KMS-11 (cell line): ENCODE results near the gene NCR2.

ENCODE experiments used
- H2AFZ ChIP-seq: fragments of 200-600 bp; sonication (generic); 2 replicates; pipeline ENCODE4 v1.6.1; 2016; ENCODE audit warnings: antibody characterized with exemption, mixed run types, low read depth
- H3K27ac ChIP-seq: fragments of 200-600 bp; sonication (generic); 2 replicates; pipeline ENCODE4 v1.6.1; 2016; ENCODE audit warnings: mild to moderate bottlenecking, mixed run types
- H3K27me3 ChIP-seq: fragments of 200-600 bp; sonication (generic); 2 replicates; pipeline ENCODE4 v1.6.1; 2017; ENCODE audit warnings: mild to moderate bottlenecking, low read depth, mixed run types, moderate library complexity; ENCODE audit not compliant: insufficient read depth
- H3K36me3 ChIP-seq: fragments of 200-600 bp; sonication (generic); 2 replicates; pipeline ENCODE4 v1.6.1; 2017; ENCODE audit warnings: mild to moderate bottlenecking, mixed run types; ENCODE audit not compliant: insufficient read depth
- H3K4me1 ChIP-seq: fragments of 200-600 bp; sonication (generic); 2 replicates; pipeline ENCODE4 v1.6.1; 2016; ENCODE audit warnings: mild to moderate bottlenecking, low read depth, mixed run types; ENCODE audit not compliant: poor library complexity, severe bottlenecking
- H3K4me2 ChIP-seq: fragments of 200-600 bp; sonication (generic); 2 replicates; pipeline ENCODE4 v1.7.0; 2016; ENCODE audit warnings: mild to moderate bottlenecking, mixed run types
- H3K4me3 ChIP-seq: fragments of 200-600 bp; sonication (generic); IDR thresholded peaks from 2 replicates; pipeline ENCODE4 v1.6.1; 2017; ENCODE audit warnings: low read depth, low read length, mixed read lengths; ENCODE audit not compliant: insufficient read depth
- H3K79me2 ChIP-seq: fragments of 200-600 bp; sonication (generic); 2 replicates; pipeline ENCODE4 v1.6.1; 2016; ENCODE audit warnings: low read depth, mixed run types; ENCODE audit not compliant: insufficient read depth
- H3K9ac ChIP-seq: fragments of 200-600 bp; sonication (generic); 2 replicates; pipeline ENCODE4 v1.6.1; 2016; ENCODE audit warnings: mild to moderate bottlenecking, mixed run types
- H4K20me1 ChIP-seq: fragments of 200-600 bp; sonication (generic); 2 replicates; pipeline ENCODE4 v1.6.1; 2016; ENCODE audit warnings: mild to moderate bottlenecking, mixed run types; ENCODE audit not compliant: insufficient read depth
- CTCF ChIP-seq: fragments of 200-600 bp; sonication (generic); conservative IDR thresholded peaks from 2 replicates; pipeline ENCODE4 v1.6.1; 2017; ENCODE audit warnings: low read depth, mild to moderate bottlenecking, antibody characterized with exemption, low read length, moderate library complexity, mixed read lengths

Gene NCR2

GRCh38 chr6:41326092-41326491 is 9.3 kb upstream of the NCR2 start:
- Histone ChIP-seq H3K79me2 (no peaks in the 10 kb centered on the region), H3K4me3 (no peak overlapping the region), H3K27me3 (no peaks in the 10 kb centered on the region), H2AFZ (no peak overlapping the region), H3K4me2 (no peak overlapping the region), H3K4me1 (no peaks in the 10 kb centered on the region), H4K20me1 (no peaks in the 10 kb centered on the region), H3K9ac (no peak overlapping the region), H3K36me3 (no peaks in the 10 kb centered on the region), H3K27ac (no peak overlapping the region)
- TF ChIP-seq CTCF: no peak

- H3K4me2 ChIP-seq: no peak overlapping the region
- no peaks in the 10 kb centered on the region for H4K20me1 ChIP-seq
- no peak overlapping the region for H3K9ac ChIP-seq
- no peak overlapping the region for H3K4me3 ChIP-seq
- no peak overlapping the region for H3K27ac ChIP-seq
- no peak for TF ChIP-seq CTCF
- no peaks in the 10 kb centered on the region for H3K79me2 ChIP-seq
- H3K36me3 ChIP-seq: no peaks in the 10 kb centered on the region
- no peaks in the 10 kb centered on the region for H3K4me1 ChIP-seq
- no peaks in the 10 kb centered on the region for H3K27me3 ChIP-seq
- H2AFZ ChIP-seq: no peak overlapping the region
Observed at GRCh38 chr6:41327177-41327576, 8.2 kb upstream of the NCR2 start.

- no peaks in the 10 kb centered on the region for H4K20me1 ChIP-seq
- no peaks in the 10 kb centered on the region for H3K27me3 ChIP-seq
- no peak overlapping the region for H3K9ac ChIP-seq
- H2AFZ ChIP-seq: no peak overlapping the region
- no peak for TF ChIP-seq CTCF
- H3K4me3 ChIP-seq: no peak overlapping the region
- H3K27ac ChIP-seq: no peak overlapping the region
- H3K4me2 ChIP-seq: no peak overlapping the region
- H3K36me3 ChIP-seq: no peaks in the 10 kb centered on the region
- no peaks in the 10 kb centered on the region for H3K79me2 ChIP-seq
- peaks cover 4% of the 10 kb centered on the region for H3K4me1 ChIP-seq
Observed at GRCh38 chr6:41331401-41332150, 3.8 kb upstream of the NCR2 start.

- H4K20me1 ChIP-seq: no peaks in the 10 kb centered on the region
- H3K79me2 ChIP-seq: no peaks in the 10 kb centered on the region
- H3K36me3 ChIP-seq: no peaks in the 10 kb centered on the region
- no peak overlapping the region for H3K9ac ChIP-seq
- H3K27me3 ChIP-seq: no peaks in the 10 kb centered on the region
- H3K4me1 ChIP-seq: peaks cover 11% of the 10 kb centered on the region
- no peak overlapping the region for H2AFZ ChIP-seq
- no peak overlapping the region for H3K4me2 ChIP-seq
- H3K27ac ChIP-seq: no peak overlapping the region
- TF ChIP-seq CTCF: no peak
- H3K4me3 ChIP-seq: no peak overlapping the region
Observed at GRCh38 chr6:41332241-41332640, 3.2 kb upstream of the NCR2 start.
